ENCODE data around the gene METTL16.

- no peak for TF ChIP-seq ETS1 (IDR thresholded peaks at IDR 0.05)
- no peak for TF ChIP-seq CTCF (conservative IDR thresholded peaks at IDR 0.05; ENCODE audit: low read depth in 2 of 2)
Measured at GRCh38 chr17:2388020-2388682, 123.5 kb downstream of the METTL16 start.

All from GM23338 (cell line).